NT2/D1 (cell line): ENCODE measurements around the gene ENTHD1.

Source experiments
- SUZ12 ChIP-seq: IDR thresholded peaks from 2 replicates; pipeline ENCODE4 v1.6.1; 2011; ENCODE audit not compliant: insufficient read length, insufficient read depth; ENCODE audit errors: extremely low read depth
- YY1 ChIP-seq: IDR thresholded peaks from 2 replicates; pipeline ENCODE4 v1.6.1; 2011; ENCODE audit not compliant: insufficient read length, insufficient read depth
- ZNF274 ChIP-seq: IDR thresholded peaks from 2 replicates; pipeline ENCODE4 v1.6.1; 2011; ENCODE audit warnings: mild to moderate bottlenecking, low read depth, low read length

DNA sequence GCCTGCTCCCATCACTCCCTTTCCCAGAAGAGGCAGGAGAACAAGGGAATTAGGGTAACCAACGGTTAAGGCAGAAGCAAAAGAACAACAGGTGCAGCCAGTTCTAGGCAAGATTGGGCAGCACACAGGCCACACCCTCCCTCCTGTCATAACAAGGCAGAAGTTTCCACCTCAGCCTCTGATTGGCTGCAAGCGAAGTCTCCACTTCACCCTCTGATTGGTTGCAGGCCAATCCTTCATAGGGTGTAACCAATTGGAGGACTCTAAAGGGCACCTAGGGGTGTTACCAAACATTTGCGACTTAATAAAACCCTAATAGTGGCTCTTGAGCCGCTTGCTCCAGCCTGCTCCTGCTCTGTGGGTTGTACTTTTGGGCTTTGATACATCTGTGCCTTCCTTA, 169.2 kb downstream of the ENTHD1 start:
- TF ChIP-seq YY1: no peak
- TF ChIP-seq ZNF274: no peak
- TF ChIP-seq SUZ12: no peak
